Coronary artery (tissue), 2 donors: Measurements from ENCODE around the gene KRTAP10-8.
"Not testable (repeated sequence)": the region's sequence is repeated elsewhere in the genome, so short reads cannot be mapped to it uniquely, and the experiment has no call there.

Experiments
- DNase-seq: peaks from one replicate; pipeline ENCODE4 v3.0.0-alpha.2; 2017; ENCODE audit warnings: low spot score
- H3K27ac ChIP-seq, 2 donors: fragments of 200-600 bp; sonication (generic); one replicate each; pipeline ENCODE4 v1.5.1; 2016 to 2019
- H3K4me3 ChIP-seq: fragments of 200-600 bp; sonication (generic); 2 replicates; pipeline ENCODE4 v1.5.1; 2016; ENCODE audit warnings: mild to moderate bottlenecking, moderate library complexity
- CTCF ChIP-seq: fragments of 200-600 bp; sonication (generic); IDR thresholded peaks from one replicate; pipeline ENCODE4 v1.5.1; 2019; ENCODE audit warnings: antibody characterized with exemption

The KRTAP10-8 gene

GRCh38 chr21:44590311-44590721 is 21.6 kb upstream of the KRTAP10-8 start:
- no peak overlapping the region for H3K4me3 ChIP-seq
- TF ChIP-seq CTCF, result no peak
- no peak for DNase-seq
- no peak overlapping the region for H3K27ac ChIP-seq

GRCh38 chr21:44590897-44591800 is 20.7 kb upstream of the KRTAP10-8 start:
- H3K4me3 ChIP-seq, H3K27ac ChIP-seq, DNase-seq: not testable (repeated sequence)

GRCh38 chr21:44591801-44592130 is 20.1 kb upstream of the KRTAP10-8 start:
- H3K27ac ChIP-seq, H3K4me3 ChIP-seq, DNase-seq: not testable (repeated sequence)

- DNase-seq, result no peak
- H3K4me3 ChIP-seq, result no peak within 1 kb of the TSS
- no peak for TF ChIP-seq CTCF
- H3K27ac ChIP-seq, result no peak within 1 kb of the TSS
Measured at GRCh38 chr21:44592446-44593311, 19.2 kb upstream of the KRTAP10-8 start, which contains the start of gene KRTAP10-6. Gene KRTAP10-6, minus strand, starts transcription at chr21:44592505. Its CDS starts 21 bp downstream, at chr21:44592484.

GRCh38 chr21:44593598-44594405 is 18.1 kb upstream of the KRTAP10-8 start:
- TF ChIP-seq CTCF, result no peak
- no peak for DNase-seq
- Histone ChIP-seq H3K27ac (no peak overlapping the region), H3K4me3 (no peak overlapping the region)

GRCh38 chr21:44594406-44594916 is 17.4 kb upstream of the KRTAP10-8 start:
- no peak for DNase-seq
- no peak overlapping the region for H3K4me3 ChIP-seq
- no peak for TF ChIP-seq CTCF
- H3K27ac ChIP-seq, result no peak overlapping the region

- no peak for DNase-seq
- Histone ChIP-seq H3K27ac (no peak overlapping the region), H3K4me3 (no peak overlapping the region)
- TF ChIP-seq CTCF, result no peak
Measured at GRCh38 chr21:44595524-44595923, 16.4 kb upstream of the KRTAP10-8 start.
